GM10266 (cell line): ENCODE data around the gene EPHA6.

Experiments
- DNase-seq: peaks from one replicate; pipeline ENCODE4 v3.0.0; 2012; ENCODE audit errors: extremely low spot score
- TF ChIP-seq, protein P1 (sequence below): IDR thresholded peaks from 2 replicates; pipeline ENCODE4 v1.5.1; 2012; ENCODE audit warnings: mild to moderate bottlenecking, low read depth; ENCODE audit not compliant: control insufficient read depth, insufficient read depth; ENCODE audit errors: missing control alignments

Gene EPHA6

DNA sequence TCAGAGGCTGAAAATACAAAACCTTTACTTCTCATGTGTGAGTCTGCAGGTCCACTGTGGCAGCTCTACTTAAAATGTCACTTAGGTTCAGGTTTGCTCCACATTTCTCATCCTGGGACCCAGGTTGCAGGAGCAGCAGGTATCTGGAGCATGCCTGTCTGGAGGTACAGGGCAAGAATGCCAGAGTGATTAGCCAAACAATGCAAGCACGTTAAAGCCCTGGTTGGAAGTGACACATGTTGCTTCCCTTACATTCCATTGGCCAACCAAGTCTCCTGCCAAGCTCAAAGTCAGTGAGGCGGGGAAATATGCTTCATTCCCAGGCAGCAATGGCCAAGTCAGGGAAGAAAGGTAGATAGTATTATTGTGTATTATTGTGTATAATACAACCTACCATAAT is 873.3 kb downstream of the EPHA6 start:
- TF ChIP-seq, protein P1, sequence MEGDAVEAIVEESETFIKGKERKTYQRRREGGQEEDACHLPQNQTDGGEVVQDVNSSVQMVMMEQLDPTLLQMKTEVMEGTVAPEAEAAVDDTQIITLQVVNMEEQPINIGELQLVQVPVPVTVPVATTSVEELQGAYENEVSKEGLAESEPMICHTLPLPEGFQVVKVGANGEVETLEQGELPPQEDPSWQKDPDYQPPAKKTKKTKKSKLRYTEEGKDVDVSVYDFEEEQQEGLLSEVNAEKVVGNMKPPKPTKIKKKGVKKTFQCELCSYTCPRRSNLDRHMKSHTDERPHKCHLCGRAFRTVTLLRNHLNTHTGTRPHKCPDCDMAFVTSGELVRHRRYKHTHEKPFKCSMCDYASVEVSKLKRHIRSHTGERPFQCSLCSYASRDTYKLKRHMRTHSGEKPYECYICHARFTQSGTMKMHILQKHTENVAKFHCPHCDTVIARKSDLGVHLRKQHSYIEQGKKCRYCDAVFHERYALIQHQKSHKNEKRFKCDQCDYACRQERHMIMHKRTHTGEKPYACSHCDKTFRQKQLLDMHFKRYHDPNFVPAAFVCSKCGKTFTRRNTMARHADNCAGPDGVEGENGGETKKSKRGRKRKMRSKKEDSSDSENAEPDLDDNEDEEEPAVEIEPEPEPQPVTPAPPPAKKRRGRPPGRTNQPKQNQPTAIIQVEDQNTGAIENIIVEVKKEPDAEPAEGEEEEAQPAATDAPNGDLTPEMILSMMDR = no peak
- DNase-seq = no peak

DNA sequence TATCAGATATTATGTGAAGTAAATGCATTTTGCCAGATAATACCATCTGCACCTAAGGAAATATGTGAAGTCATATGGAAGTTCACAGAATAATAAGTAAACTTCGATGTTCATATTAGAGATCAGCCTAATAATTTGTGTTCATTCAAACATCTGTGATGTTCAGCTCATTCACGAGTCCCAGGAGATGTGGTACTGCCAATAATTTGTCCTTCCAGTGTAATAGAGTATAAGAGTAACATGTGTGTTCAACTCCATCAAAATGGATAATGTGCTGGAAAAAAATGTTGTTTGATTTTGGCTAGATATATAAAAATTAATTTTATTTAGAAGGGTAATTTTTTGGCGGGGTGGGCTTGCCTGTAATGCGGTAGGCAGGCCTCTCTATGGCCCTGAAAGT is 874.7 kb downstream of the EPHA6 start:
- no peak for DNase-seq
- TF ChIP-seq, protein P1 = no peak

DNA sequence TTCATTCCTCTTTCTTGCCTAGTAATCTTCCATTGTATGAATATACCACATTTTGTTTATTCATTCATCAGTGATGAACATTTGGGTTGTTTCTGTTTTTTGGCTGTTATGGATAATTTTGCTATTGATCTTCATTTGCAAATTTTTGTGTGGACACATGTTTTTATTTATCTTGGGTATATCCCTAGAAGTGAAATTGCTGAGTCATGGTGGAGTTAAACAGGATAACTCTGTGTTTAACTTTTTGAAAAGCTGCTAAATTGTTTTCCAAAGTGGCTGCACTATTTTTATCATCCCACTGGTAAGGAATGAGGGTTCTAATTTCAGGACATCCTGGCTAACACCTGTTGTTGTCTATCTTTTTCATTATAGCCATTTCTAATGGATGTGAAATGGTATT is 875.6 kb downstream of the EPHA6 start:
- no peak for DNase-seq
- TF ChIP-seq, protein P1 = no peak

DNA sequence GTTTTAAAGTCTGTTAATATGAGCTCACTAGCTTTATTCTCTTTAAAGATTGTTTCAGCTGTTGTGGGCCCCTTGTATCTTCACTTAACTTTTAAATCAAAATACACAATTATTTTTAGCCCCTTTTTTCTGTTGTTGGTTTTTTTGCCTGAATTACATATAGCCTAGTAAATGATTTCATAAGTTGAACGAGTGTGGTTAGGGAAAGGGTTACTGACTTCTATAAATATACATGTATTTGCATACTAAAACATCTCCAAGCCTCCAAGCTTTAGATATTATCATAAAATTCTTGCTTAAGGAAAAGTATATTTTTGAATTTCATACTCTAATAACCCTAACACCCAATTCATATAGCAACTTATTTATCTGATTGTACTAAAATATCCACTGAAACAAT is 877.0 kb downstream of the EPHA6 start:
- TF ChIP-seq, protein P1 = no peak
- DNase-seq = no peak

DNA sequence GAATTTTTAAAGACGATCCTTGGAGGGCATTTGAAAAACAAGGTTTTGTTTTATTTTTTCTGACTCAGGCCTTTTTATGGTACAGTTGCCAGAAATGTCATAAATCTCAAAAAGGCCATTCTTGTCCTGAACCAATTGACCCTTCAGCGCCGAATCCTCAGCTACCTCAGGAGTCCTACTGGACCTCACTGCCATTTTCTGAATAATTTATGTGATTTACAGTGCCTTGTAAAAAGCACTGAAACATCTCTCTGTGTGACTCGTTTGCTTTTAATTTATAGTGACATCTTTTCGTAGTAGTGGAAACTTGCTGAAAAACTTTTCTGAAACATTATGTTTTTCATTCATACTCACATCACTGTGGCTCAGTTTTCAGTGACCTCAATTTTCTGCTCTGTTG is 878.0 kb downstream of the EPHA6 start:
- DNase-seq = no peak
- TF ChIP-seq, protein P1 = no peak

DNA sequence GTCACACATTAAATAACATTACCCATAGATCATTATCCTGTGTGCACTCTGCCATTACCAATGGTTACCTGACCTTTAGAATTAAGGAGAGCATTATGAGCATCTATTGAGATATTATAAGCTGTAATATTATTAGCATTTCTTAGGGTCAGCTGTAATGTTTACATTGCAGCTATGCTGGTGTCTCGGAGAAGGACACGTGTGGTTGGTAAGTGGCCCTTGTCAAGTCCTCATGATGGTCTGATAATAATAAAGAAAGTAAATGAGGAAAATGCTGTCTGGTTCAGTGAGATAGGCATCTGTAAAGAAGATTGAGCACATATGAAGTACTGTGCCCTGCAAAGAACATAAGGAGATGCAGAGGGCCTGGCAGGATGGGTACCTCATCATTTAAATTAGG is 878.4 kb downstream of the EPHA6 start:
- TF ChIP-seq, protein P1 = no peak
- DNase-seq = no peak

DNA sequence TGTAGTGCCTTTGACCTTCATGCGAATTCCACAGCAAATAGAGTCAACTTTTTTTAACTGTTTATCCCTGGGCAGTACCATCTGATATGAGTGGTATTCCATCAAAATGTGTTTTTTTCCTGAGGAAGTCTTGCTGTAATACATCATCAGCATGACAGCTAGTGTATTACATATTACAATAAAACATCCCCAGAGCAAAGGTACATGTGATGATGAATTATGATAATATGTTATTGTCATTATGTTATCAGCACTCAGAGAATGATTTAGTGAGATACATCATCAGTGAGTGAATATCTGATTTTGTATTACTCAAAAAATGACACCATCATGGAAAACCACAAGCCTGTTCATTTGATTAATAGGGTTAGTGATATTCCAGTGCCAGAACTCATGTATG is 880.5 kb downstream of the EPHA6 start:
- TF ChIP-seq, protein P1 = no peak
- DNase-seq = no peak
